NCI-H1930 (cell line): ENCODE data around the gene CENPU.
"Not testable (repeated sequence)": the region's sequence is repeated elsewhere in the genome, so short reads cannot be mapped to it uniquely, and the experiment has no call there.

Experiments
- DNase-seq, 2 experiments: peaks; one replicate each; lab custom pipeline; 2025; lab: John Stamatoyannopoulos, UW

The CENPU gene

GRCh38 chr4:184666670-184667069 lies 67.2 kb downstream of the CENPU start:
- DNase-seq, result no peak

- no peak for DNase-seq
Observed at GRCh38 chr4:184664445-184665210, 69.3 kb downstream of the CENPU start.

GRCh38 chr4:184662236-184662635 lies 71.7 kb downstream of the CENPU start:
- DNase-seq, result no peak

GRCh38 chr4:184660978-184661377 lies 72.9 kb downstream of the CENPU start:
- no peak for DNase-seq

- DNase-seq, result not testable (repeated sequence)
Observed at GRCh38 chr4:184657820-184658219, 76.1 kb downstream of the CENPU start.

- no peak for DNase-seq
Observed at GRCh38 chr4:184657144-184657543, 76.8 kb downstream of the CENPU start.

GRCh38 chr4:184655889-184656869 lies 77.7 kb downstream of the CENPU start:
- DNase-seq, result no peak

- DNase-seq, result no peak
Observed at GRCh38 chr4:184653650-184654049, 80.2 kb downstream of the CENPU start.

- not testable (repeated sequence) for DNase-seq
Observed at GRCh38 chr4:184652681-184653080, 81.2 kb downstream of the CENPU start.

GRCh38 chr4:184651899-184652298 lies 82.0 kb downstream of the CENPU start:
- no peak for DNase-seq

GRCh38 chr4:184649971-184650855 lies 83.7 kb downstream of the CENPU start:
- no peak for DNase-seq

- peak; percentile 90 for DNase-seq
Observed at GRCh38 chr4:184649026-184649970, 84.6 kb downstream of the CENPU start, which contains the start of the genes CASP3 and PRIMPOL. CASP3 (minus strand) TSS chr4:184649447; CDS start chr4:184638453, 10,994 bp downstream. PRIMPOL (plus strand) TSS chr4:184649738; CDS start chr4:184657141, 7,403 bp downstream.

GRCh38 chr4:184648313-184649025 lies 85.4 kb downstream of the CENPU start:
- no peak for DNase-seq

GRCh38 chr4:184648054-184648312 lies 85.9 kb downstream of the CENPU start:
- DNase-seq, result no peak

- no peak for DNase-seq
Observed at GRCh38 chr4:184647266-184648053, 86.4 kb downstream of the CENPU start.

GRCh38 chr4:184645904-184646610 lies 87.8 kb downstream of the CENPU start:
- no peak for DNase-seq

GRCh38 chr4:184644553-184645307 lies 89.2 kb downstream of the CENPU start:
- no peak for DNase-seq
